Hepatocyte (in vitro differentiated cells): ENCODE measurements around the gene TLCD3B. TPM values are rescaled to one million over a fixed set of nuclear protein-coding genes. Genes with fewer than 3 reads are reported as not detected.
A peak's percentile ranks its signal among the peaks of the same experiment; 100 is the strongest.

Experiments used
- DNase-seq: peaks from one replicate; pipeline ENCODE4 v3.0.0-alpha.2; 2016; ENCODE audit warnings: low spot score
- H2AFZ ChIP-seq: fragments of 200-600 bp; sonication (generic); 2 replicates; pipeline ENCODE4 v1.6.0; 2016; ENCODE audit warnings: antibody characterized with exemption, mild to moderate bottlenecking
- H3K27ac ChIP-seq: fragments of 200-600 bp; sonication (generic); 2 replicates; pipeline ENCODE4 v1.5.1; 2016; ENCODE audit warnings: mild to moderate bottlenecking
- H3K27me3 ChIP-seq: fragments of 200-600 bp; sonication (generic); 2 replicates; pipeline ENCODE4 v1.6.1; 2016
- H3K36me3 ChIP-seq: fragments of 200-600 bp; sonication (generic); replicated peaks from 2 replicates; pipeline ENCODE4 v1.5.1; 2016; ENCODE audit warnings: low read depth; ENCODE audit not compliant: insufficient read depth
- H3K4me1 ChIP-seq: fragments of 200-600 bp; sonication (generic); 2 replicates; pipeline ENCODE4 v1.5.1; 2016; ENCODE audit warnings: mild to moderate bottlenecking, moderate library complexity; ENCODE audit not compliant: insufficient read depth
- H3K4me2 ChIP-seq: fragments of 200-600 bp; sonication (generic); 2 replicates; pipeline ENCODE4 v1.6.0; 2016
- H3K4me3 ChIP-seq: fragments of 200-600 bp; sonication (generic); 2 replicates; pipeline ENCODE4 v1.5.1; 2016; ENCODE audit warnings: mild to moderate bottlenecking
- H3K79me2 ChIP-seq: fragments of 200-600 bp; sonication (generic); 2 replicates; pipeline ENCODE4 v1.6.0; 2017; ENCODE audit warnings: mild to moderate bottlenecking
- H3K9me2 ChIP-seq: fragments of 200-600 bp; sonication (generic); replicated peaks from 2 replicates; pipeline ENCODE4 v1.6.0; 2017; ENCODE audit warnings: mild to moderate bottlenecking; ENCODE audit not compliant: insufficient read depth
- H3K9me3 ChIP-seq: fragments of 200-600 bp; sonication (generic); 2 replicates; pipeline ENCODE4 v1.5.1; 2016; ENCODE audit warnings: low read depth, mild to moderate bottlenecking
- H4K20me1 ChIP-seq: fragments of 200-600 bp; sonication (generic); 2 replicates; pipeline ENCODE4 v1.6.0; 2016; ENCODE audit warnings: mild to moderate bottlenecking; ENCODE audit not compliant: insufficient read depth, poor library complexity, severe bottlenecking
- CTCF ChIP-seq: fragments of 200-600 bp; sonication (generic); IDR thresholded peaks from 2 replicates; pipeline ENCODE4 v1.5.1; 2016; ENCODE audit warnings: antibody characterized with exemption, mild to moderate bottlenecking; ENCODE audit not compliant: poor library complexity
- EZH2 ChIP-seq: fragments of 200-600 bp; sonication (generic); IDR thresholded peaks from 2 replicates; pipeline ENCODE4 v1.6.1; 2016; ENCODE audit warnings: antibody characterized with exemption, mild to moderate bottlenecking, borderline replicate concordance
- EZH2phosphoT487 ChIP-seq: fragments of 200-600 bp; sonication (generic); IDR thresholded peaks from one replicate; pipeline ENCODE4 v1.6.1; 2018; ENCODE audit warnings: antibody characterized with exemption, mild to moderate bottlenecking, low read depth, moderate library complexity; ENCODE audit not compliant: unreplicated experiment, severe bottlenecking
- WGBS: methylation state at CpG from one replicate; pipeline ENCODE4 v1.1.6; 2016; ENCODE audit warnings: low lambda C conversion rate; ENCODE audit errors: missing lambda C conversion rate; 5-methylcytosine and 5-hydroxymethylcytosine counted together
- polyA plus RNA-seq: library from polyadenylated mRNA; unstranded; fragments of >200 nt; fragmentation: Nextera tagmentation; extraction: Ambion mirVana; gene quantifications from 2 replicates; pipeline ENCODE4 v1.2.1, GENCODE V29; 2016
- total RNA-seq: library from RNA; depleted of rRNA; stranded (reverse); fragments of >200 nt; gene quantifications from 2 replicates; pipeline ENCODE4 v1.2.3, GENCODE V29; 2014

The TLCD3B gene
- total and polyA plus RNA-seq, 2 experiments from 2014 or later, result not detected

GRCh38 chr16:30006095-30006473 is 25.0 kb downstream of the TLCD3B start:
- 93% methylated on average over 16 of the region's 18 CpGs for WGBS
- Histone ChIP-seq H3K4me2 (no peak overlapping the region), H3K36me3 (no peaks in the 10 kb centered on the region), H3K4me3 (no peak overlapping the region), H3K9me2 (no peaks in the 10 kb centered on the region), H3K79me2 (no peaks in the 10 kb centered on the region), H2AFZ (no peak overlapping the region), H4K20me1 (no peaks in the 10 kb centered on the region), H3K27ac (no peak overlapping the region), H3K9me3 (no peaks in the 10 kb centered on the region), H3K27me3 (peaks cover 12% of the 10 kb centered on the region), H3K4me1 (no peaks in the 10 kb centered on the region)
- TF ChIP-seq EZH2phosphoT487, result no peak
- no peak for TF ChIP-seq EZH2
- no peak for TF ChIP-seq CTCF
- DNase-seq, result no peak

GRCh38 chr16:30005341-30006094 is 25.6 kb downstream of the TLCD3B start:
- peaks cover 9% of the 10 kb centered on the region for H3K27me3 ChIP-seq
- no peak overlapping the region for H3K4me3 ChIP-seq
- no peak overlapping the region for H2AFZ ChIP-seq
- peak; percentile 61 for DNase-seq
- no peaks in the 10 kb centered on the region for H3K9me2 ChIP-seq
- H3K4me2 ChIP-seq, result no peak overlapping the region
- no peaks in the 10 kb centered on the region for H3K9me3 ChIP-seq
- H3K79me2 ChIP-seq, result no peaks in the 10 kb centered on the region
- WGBS, result 78% methylated on average over 26 of the region's 35 CpGs
- no peak overlapping the region for H3K27ac ChIP-seq
- H3K36me3 ChIP-seq, result no peaks in the 10 kb centered on the region
- TF ChIP-seq EZH2, result no peak
- peak; percentile 65 for TF ChIP-seq CTCF
- H3K4me1 ChIP-seq, result no peaks in the 10 kb centered on the region
- no peaks in the 10 kb centered on the region for H4K20me1 ChIP-seq

DNA sequence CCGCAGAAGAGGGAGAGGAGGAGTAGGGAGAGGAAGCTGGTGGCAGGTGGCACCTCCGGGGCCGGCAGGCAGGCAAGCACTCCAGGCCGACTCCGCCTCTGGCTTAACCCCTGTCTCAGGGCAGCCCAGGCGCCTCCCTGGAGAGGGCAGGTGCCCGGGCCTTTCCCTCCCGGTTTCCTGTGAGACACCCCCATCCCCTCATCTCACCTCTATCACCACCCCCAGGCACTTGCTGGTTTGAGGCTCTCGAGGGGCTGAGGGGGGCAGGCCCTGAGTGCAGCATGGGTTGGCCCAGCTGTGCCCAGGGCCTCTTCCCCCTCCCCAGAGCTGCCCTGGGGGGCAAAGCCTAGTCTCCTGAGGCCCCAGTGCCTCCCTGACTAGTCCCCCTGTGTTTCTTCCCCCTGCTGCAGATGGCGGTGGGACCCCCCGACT is 26.2 kb downstream of the TLCD3B start:
- no peaks in the 10 kb centered on the region for H3K4me1 ChIP-seq
- no peak for DNase-seq
- H4K20me1 ChIP-seq, result no peaks in the 10 kb centered on the region
- 84% methylated on average over 9 of the region's 11 CpGs for WGBS
- no peak overlapping the region for H3K4me2 ChIP-seq
- no peaks in the 10 kb centered on the region for H3K9me3 ChIP-seq
- H2AFZ ChIP-seq, result no peak overlapping the region
- no peak overlapping the region for H3K4me3 ChIP-seq
- no peaks in the 10 kb centered on the region for H3K9me2 ChIP-seq
- no peaks in the 10 kb centered on the region for H3K36me3 ChIP-seq
- no peak overlapping the region for H3K27ac ChIP-seq
- no peaks in the 10 kb centered on the region for H3K79me2 ChIP-seq
- TF ChIP-seq EZH2 (no peak), EZH2phosphoT487 (no peak), CTCF (no peak)
- peaks cover 2% of the 10 kb centered on the region for H3K27me3 ChIP-seq

- no peaks in the 10 kb centered on the region for H3K36me3 ChIP-seq
These were observed 26.7 kb downstream of the TLCD3B start for GRCh38 chr16:30004424-30004776.

More at GRCh38 chr16:30004424-30004776, 26.7 kb downstream of the TLCD3B start:
- no peak overlapping the region for H2AFZ ChIP-seq
- H3K79me2 ChIP-seq, result no peaks in the 10 kb centered on the region
- no peaks in the 10 kb centered on the region for H3K9me3 ChIP-seq
- no peaks in the 10 kb centered on the region for H3K9me2 ChIP-seq
- no peak overlapping the region for H3K4me3 ChIP-seq
- WGBS, result 89% methylated on average over 19 of the region's 19 CpGs
- no peak for DNase-seq
- no peak for TF ChIP-seq CTCF
- no peak for TF ChIP-seq EZH2
- TF ChIP-seq EZH2phosphoT487, result no peak
- H3K4me1 ChIP-seq, result no peaks in the 10 kb centered on the region
- H3K27me3 ChIP-seq, result no peaks in the 10 kb centered on the region
- H3K27ac ChIP-seq, result no peak overlapping the region
- H3K4me2 ChIP-seq, result no peak overlapping the region
- no peaks in the 10 kb centered on the region for H4K20me1 ChIP-seq
